Gastroesophageal sphincter (tissue), 4 donors: ENCODE measurements around the gene NRXN2. TPM values are rescaled to one million over a fixed set of nuclear protein-coding genes. Genes with fewer than 3 reads are reported as not detected.
A peak's percentile ranks its signal among the peaks of the same experiment; 100 is the strongest.

Experiments used
- ATAC-seq: fragments of 150-250 bp; one replicate; pipeline ENCODE4 v1.9.1; 2016; ENCODE audit warnings: mild to moderate bottlenecking, moderate library complexity
- H3K27ac ChIP-seq, 4 donors: fragments of 200-600 bp; sonication (generic) in 3 of 4; 1 replicate in 3 of 4; 2 replicates in 1 of 4; pipeline ENCODE4 v1.5.1; 2016 to 2019
- H3K27me3 ChIP-seq: fragments of 200-600 bp; sonication (generic); one replicate; pipeline ENCODE4 v1.5.1; 2019
- H3K36me3 ChIP-seq, 2 donors: fragments of 200-600 bp; sonication (generic); one replicate each; pipeline ENCODE4 v1.5.1; 2019; ENCODE audit warnings: control low read depth in 1 of 2
- H3K4me1 ChIP-seq, 3 donors: fragments of 200-600 bp; sonication (generic); 1 replicate in 2 of 3; 2 replicates in 1 of 3; pipeline ENCODE4 v1.5.1; 2016 to 2019; ENCODE audit warnings: control low read depth in 2 of 3
- H3K4me3 ChIP-seq, 2 donors: fragments of 200-600 bp; sonication (generic); one replicate each; pipeline ENCODE4 v1.5.1; 2019; ENCODE audit warnings: mild to moderate bottlenecking in 1 of 2, moderate library complexity in 1 of 2
- H3K9me3 ChIP-seq, 3 donors: fragments of 200-600 bp; sonication (generic); one replicate each; pipeline ENCODE4 v1.5.1; 2017 to 2019; ENCODE audit warnings: control low read depth in 2 of 3
- CTCF ChIP-seq, 4 experiments: fragments of 200-600 bp in 2 of 4; fragments of 450-650 bp in 2 of 4; sonication (generic) in 1 of 4; IDR thresholded peaks; one replicate each; pipeline ENCODE4 v1.5.1; 2017 to 2019; ENCODE audit warnings: antibody characterized with exemption in 4 of 4, mild to moderate bottlenecking in 2 of 4, moderate library complexity in 2 of 4
- EP300 ChIP-seq: sonication (generic); formaldehyde crosslinking; IDR thresholded peaks from one replicate; pipeline ENCODE4 v1.6.1; 2017; ENCODE audit warnings: antibody characterized with exemption, mild to moderate bottlenecking
- POLR2A ChIP-seq, 2 donors: fragments of 450-650 bp; IDR thresholded peaks; one replicate each; pipeline ENCODE4 v1.6.1; 2017; ENCODE audit warnings: antibody characterized with exemption in 2 of 2, mild to moderate bottlenecking in 2 of 2, moderate library complexity in 1 of 2
- POLR2AphosphoS5 ChIP-seq: sonication (generic); formaldehyde crosslinking; IDR thresholded peaks from one replicate; pipeline ENCODE4 v1.6.1; 2017; ENCODE audit warnings: antibody characterized with exemption
- WGBS, 2 donors: methylation state at CpG; one replicate each; pipeline ENCODE4 v1.1.5; 2018; ENCODE audit warnings: low coverage in 1 of 2; 5-methylcytosine and 5-hydroxymethylcytosine counted together
- total RNA-seq, 4 donors: library from RNA; depleted of rRNA; stranded (reverse); fragments of >200 nt; gene quantifications; one replicate each; pipeline ENCODE4 v1.1.0, GENCODE V29; 2016

NRXN2 gene
- total RNA-seq, 4 donors from 2014 or later: 3.4 to 25.4 (median 5.0) TPM

- H3K27me3 ChIP-seq: peaks cover 38% of the 10 kb centered on the region
- no peak for ATAC-seq
- WGBS, 2 donors: 15% methylated on average over 4 of the region's 6 CpGs; no CpG with 5 or more reads in 1 of the 2 donors
- TF ChIP-seq POLR2AphosphoS5 (no peak), CTCF (IDR thresholded peaks at IDR 0.05) (peak in 2 of 4 experiments; percentile 4 to 33)
- H3K27ac ChIP-seq: no peak overlapping the region
- H3K9me3 ChIP-seq: no peaks in the 10 kb centered on the region
- no peaks in the 10 kb centered on the region for H3K36me3 ChIP-seq
- peaks cover 0 to 9% (median 2%) of the 10 kb centered on the region in 3 donors for H3K4me1 ChIP-seq
- H3K4me3 ChIP-seq: no peak overlapping the region
Observed at GRCh38 chr11:64649291-64649697, 73.7 kb downstream of the NRXN2 start.

GRCh38 chr11:64648551-64648950 lies 74.4 kb downstream of the NRXN2 start:
- TF ChIP-seq CTCF (IDR thresholded peaks at IDR 0.05) (no peak), POLR2AphosphoS5 (no peak), POLR2A (IDR thresholded peaks at IDR 0.05) (no peak), EP300 (no peak)
- Histone ChIP-seq H3K36me3 (no peaks in the 10 kb centered on the region), H3K4me3 (no peak overlapping the region), H3K27me3 (peaks cover 38% of the 10 kb centered on the region), H3K4me1 (peaks cover 0 to 16% (median 2%) of the 10 kb centered on the region in 3 donors), H3K9me3 (no peaks in the 10 kb centered on the region), H3K27ac (no peak overlapping the region)
- WGBS, 2 donors: no CpG with 5 or more reads among the region's 9 CpGs
- no peak for ATAC-seq

- no peaks in the 10 kb centered on the region for H3K36me3 ChIP-seq
- peaks cover 48% of the 10 kb centered on the region for H3K27me3 ChIP-seq
- H3K27ac ChIP-seq: no peak overlapping the region
- no peaks in the 10 kb centered on the region for H3K9me3 ChIP-seq
- no peak overlapping the region for H3K4me3 ChIP-seq
- ATAC-seq: no peak
- no peak for TF ChIP-seq CTCF (IDR thresholded peaks at IDR 0.05)
- TF ChIP-seq EP300: no peak
- no peak for TF ChIP-seq POLR2AphosphoS5
- TF ChIP-seq POLR2A (IDR thresholded peaks at IDR 0.05): no peak
- 79 to 80% methylated on average over 1 to 7 of the region's 9 CpGs for WGBS, 2 donors
- H3K4me1 ChIP-seq: peaks cover 0 to 22% (median 0%) of the 10 kb centered on the region in 3 donors
Observed at GRCh38 chr11:64647019-64647779, 75.8 kb downstream of the NRXN2 start.

GRCh38 chr11:64644647-64645275 lies 78.2 kb downstream of the NRXN2 start:
- Histone ChIP-seq H3K4me1 (peaks cover 0 to 26% (median 0%) of the 10 kb centered on the region in 3 donors), H3K4me3 (no peak overlapping the region), H3K27me3 (peaks cover 72% of the 10 kb centered on the region), H3K27ac (no peak overlapping the region), H3K9me3 (no peaks in the 10 kb centered on the region), H3K36me3 (no peaks in the 10 kb centered on the region)
- TF ChIP-seq POLR2A (IDR thresholded peaks at IDR 0.05) (no peak), CTCF (IDR thresholded peaks at IDR 0.05) (no peak)
- ATAC-seq: no peak
- 34 to 90% methylated on average over 2 to 7 of the region's 11 CpGs for WGBS, 2 donors
